Measurements from ENCODE around the gene NEXN.

The NEXN gene

GRCh38 chr1:77948841-77949424 lies 60.5 kb downstream of the NEXN start:
- TF ChIP-seq SUZ12 (IDR thresholded peaks at IDR 0.05; ENCODE audit: extremely low read depth, insufficient read depth, insufficient read length) (no peak), YY1 (IDR thresholded peaks at IDR 0.05; ENCODE audit: insufficient read depth, insufficient read length) (no peak), ZNF274 (IDR thresholded peaks at IDR 0.05; ENCODE audit: low read depth, low read length) (no peak)
- Histone ChIP-seq H3K4me3 (ENCODE audit: insufficient read length, low read depth) (no peak overlapping the region), H3K9me3 (ENCODE audit: insufficient read depth, low read length) (no peaks in the 10 kb centered on the region), H3K27me3 (ENCODE audit: insufficient read depth, insufficient read length) (no peaks in the 10 kb centered on the region), H3K4me1 (ENCODE audit: insufficient read depth, insufficient read length) (no peaks in the 10 kb centered on the region), H3K36me3 (ENCODE audit: insufficient read depth, insufficient read length, low read length) (peaks cover 100% of the 10 kb centered on the region), H3K9ac (ENCODE audit: insufficient read length, low read depth) (no peak overlapping the region)
- no peak for DNase-seq (ENCODE audit: low read depth, low spot score)

GRCh38 chr1:77950873-77951272 lies 62.4 kb downstream of the NEXN start:
- H3K9ac ChIP-seq (ENCODE audit: insufficient read length, low read depth): no peak overlapping the region
- no peak for TF ChIP-seq ZNF274 (IDR thresholded peaks at IDR 0.05; ENCODE audit: low read depth, low read length)
- no peak for TF ChIP-seq YY1 (IDR thresholded peaks at IDR 0.05; ENCODE audit: insufficient read depth, insufficient read length)
- TF ChIP-seq SUZ12 (IDR thresholded peaks at IDR 0.05; ENCODE audit: extremely low read depth, insufficient read depth, insufficient read length): no peak
- H3K27me3 ChIP-seq (ENCODE audit: insufficient read depth, insufficient read length): no peaks in the 10 kb centered on the region
- no peaks in the 10 kb centered on the region for H3K9me3 ChIP-seq (ENCODE audit: insufficient read depth, low read length)
- no peaks in the 10 kb centered on the region for H3K4me1 ChIP-seq (ENCODE audit: insufficient read depth, insufficient read length)
- peaks cover 100% of the 10 kb centered on the region for H3K36me3 ChIP-seq (ENCODE audit: insufficient read depth, insufficient read length, low read length)
- DNase-seq (ENCODE audit: low read depth, low spot score): no peak
- H3K4me3 ChIP-seq (ENCODE audit: insufficient read length, low read depth): no peak overlapping the region

- no peaks in the 10 kb centered on the region for H3K27me3 ChIP-seq (ENCODE audit: insufficient read depth, insufficient read length)
- TF ChIP-seq ZNF274 (IDR thresholded peaks at IDR 0.05; ENCODE audit: low read depth, low read length): no peak
- no peak for TF ChIP-seq YY1 (IDR thresholded peaks at IDR 0.05; ENCODE audit: insufficient read depth, insufficient read length)
- TF ChIP-seq SUZ12 (IDR thresholded peaks at IDR 0.05; ENCODE audit: extremely low read depth, insufficient read depth, insufficient read length): no peak
- H3K36me3 ChIP-seq (ENCODE audit: insufficient read depth, insufficient read length, low read length): peaks cover 100% of the 10 kb centered on the region
- H3K9ac ChIP-seq (ENCODE audit: insufficient read length, low read depth): no peak overlapping the region
- H3K4me1 ChIP-seq (ENCODE audit: insufficient read depth, insufficient read length): no peaks in the 10 kb centered on the region
- no peaks in the 10 kb centered on the region for H3K9me3 ChIP-seq (ENCODE audit: insufficient read depth, low read length)
- DNase-seq (ENCODE audit: low read depth, low spot score): no peak
- no peak overlapping the region for H3K4me3 ChIP-seq (ENCODE audit: insufficient read length, low read depth)
These were observed 62.9 kb downstream of the NEXN start for GRCh38 chr1:77951328-77951727.

GRCh38 chr1:77953907-77954306 lies 65.5 kb downstream of the NEXN start:
- no peak for TF ChIP-seq SUZ12 (IDR thresholded peaks at IDR 0.05; ENCODE audit: extremely low read depth, insufficient read depth, insufficient read length)
- TF ChIP-seq ZNF274 (IDR thresholded peaks at IDR 0.05; ENCODE audit: low read depth, low read length): no peak
- TF ChIP-seq YY1 (IDR thresholded peaks at IDR 0.05; ENCODE audit: insufficient read depth, insufficient read length): no peak
- H3K4me1 ChIP-seq (ENCODE audit: insufficient read depth, insufficient read length): no peaks in the 10 kb centered on the region
- H3K9ac ChIP-seq (ENCODE audit: insufficient read length, low read depth): no peak overlapping the region
- no peak for DNase-seq (ENCODE audit: low read depth, low spot score)
- peaks cover 100% of the 10 kb centered on the region for H3K36me3 ChIP-seq (ENCODE audit: insufficient read depth, insufficient read length, low read length)
- H3K9me3 ChIP-seq (ENCODE audit: insufficient read depth, low read length): no peaks in the 10 kb centered on the region
- H3K27me3 ChIP-seq (ENCODE audit: insufficient read depth, insufficient read length): no peaks in the 10 kb centered on the region
- H3K4me3 ChIP-seq (ENCODE audit: insufficient read length, low read depth): no peak overlapping the region

GRCh38 chr1:77954521-77954920 lies 66.1 kb downstream of the NEXN start:
- Histone ChIP-seq H3K27me3 (ENCODE audit: insufficient read depth, insufficient read length) (no peaks in the 10 kb centered on the region), H3K9me3 (ENCODE audit: insufficient read depth, low read length) (no peaks in the 10 kb centered on the region), H3K9ac (ENCODE audit: insufficient read length, low read depth) (no peak overlapping the region), H3K4me3 (ENCODE audit: insufficient read length, low read depth) (no peak overlapping the region), H3K36me3 (ENCODE audit: insufficient read depth, insufficient read length, low read length) (peaks cover 100% of the 10 kb centered on the region), H3K4me1 (ENCODE audit: insufficient read depth, insufficient read length) (no peaks in the 10 kb centered on the region)
- TF ChIP-seq YY1 (IDR thresholded peaks at IDR 0.05; ENCODE audit: insufficient read depth, insufficient read length): no peak
- TF ChIP-seq SUZ12 (IDR thresholded peaks at IDR 0.05; ENCODE audit: extremely low read depth, insufficient read depth, insufficient read length): no peak
- TF ChIP-seq ZNF274 (IDR thresholded peaks at IDR 0.05; ENCODE audit: low read depth, low read length): no peak
- no peak for DNase-seq (ENCODE audit: low read depth, low spot score)

- no peaks in the 10 kb centered on the region for H3K4me1 ChIP-seq (ENCODE audit: insufficient read depth, insufficient read length)
- no peak for DNase-seq (ENCODE audit: low read depth, low spot score)
- H3K9ac ChIP-seq (ENCODE audit: insufficient read length, low read depth): no peak overlapping the region
- no peaks in the 10 kb centered on the region for H3K27me3 ChIP-seq (ENCODE audit: insufficient read depth, insufficient read length)
- no peaks in the 10 kb centered on the region for H3K9me3 ChIP-seq (ENCODE audit: insufficient read depth, low read length)
- H3K36me3 ChIP-seq (ENCODE audit: insufficient read depth, insufficient read length, low read length): peaks cover 100% of the 10 kb centered on the region
- no peak overlapping the region for H3K4me3 ChIP-seq (ENCODE audit: insufficient read length, low read depth)
- no peak for TF ChIP-seq ZNF274 (IDR thresholded peaks at IDR 0.05; ENCODE audit: low read depth, low read length)
- no peak for TF ChIP-seq YY1 (IDR thresholded peaks at IDR 0.05; ENCODE audit: insufficient read depth, insufficient read length)
- no peak for TF ChIP-seq SUZ12 (IDR thresholded peaks at IDR 0.05; ENCODE audit: extremely low read depth, insufficient read depth, insufficient read length)
These were observed 67.3 kb downstream of the NEXN start for GRCh38 chr1:77955709-77956108.

- Histone ChIP-seq H3K4me3 (ENCODE audit: insufficient read length, low read depth) (no peak overlapping the region), H3K4me1 (ENCODE audit: insufficient read depth, insufficient read length) (no peaks in the 10 kb centered on the region), H3K36me3 (ENCODE audit: insufficient read depth, insufficient read length, low read length) (peaks cover 100% of the 10 kb centered on the region), H3K9ac (ENCODE audit: insufficient read length, low read depth) (no peak overlapping the region), H3K9me3 (ENCODE audit: insufficient read depth, low read length) (no peaks in the 10 kb centered on the region), H3K27me3 (ENCODE audit: insufficient read depth, insufficient read length) (no peaks in the 10 kb centered on the region)
- no peak for DNase-seq (ENCODE audit: low read depth, low spot score)
- TF ChIP-seq ZNF274 (IDR thresholded peaks at IDR 0.05; ENCODE audit: low read depth, low read length): no peak
- TF ChIP-seq YY1 (IDR thresholded peaks at IDR 0.05; ENCODE audit: insufficient read depth, insufficient read length): no peak
- no peak for TF ChIP-seq SUZ12 (IDR thresholded peaks at IDR 0.05; ENCODE audit: extremely low read depth, insufficient read depth, insufficient read length)
These were observed 68.0 kb downstream of the NEXN start for GRCh38 chr1:77956464-77956863.

All from NT2/D1 (cell line).